ENCODE measurements around the gene SLC39A7.

DNA sequence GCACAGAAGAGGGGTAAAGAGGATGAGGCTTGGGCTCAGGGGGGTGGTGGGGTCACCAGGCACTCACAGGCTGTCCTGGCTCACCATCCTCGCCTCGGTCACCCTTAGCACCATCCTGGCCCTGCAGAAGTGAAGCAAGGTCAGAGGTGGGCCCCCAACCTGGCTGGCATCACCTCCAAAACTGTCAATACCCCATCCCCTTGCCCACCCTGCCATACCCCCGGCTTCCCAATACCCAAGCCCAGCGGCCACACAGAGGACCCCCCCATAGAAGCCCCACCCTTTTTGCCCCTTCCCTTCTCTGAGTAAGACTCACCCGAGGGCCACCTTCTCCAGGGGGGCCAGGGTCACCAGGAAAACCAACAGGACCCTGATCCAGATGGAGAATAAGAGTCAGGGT, 32.0 kb upstream of the SLC39A7 start:
- TF ChIP-seq, protein P1, sequence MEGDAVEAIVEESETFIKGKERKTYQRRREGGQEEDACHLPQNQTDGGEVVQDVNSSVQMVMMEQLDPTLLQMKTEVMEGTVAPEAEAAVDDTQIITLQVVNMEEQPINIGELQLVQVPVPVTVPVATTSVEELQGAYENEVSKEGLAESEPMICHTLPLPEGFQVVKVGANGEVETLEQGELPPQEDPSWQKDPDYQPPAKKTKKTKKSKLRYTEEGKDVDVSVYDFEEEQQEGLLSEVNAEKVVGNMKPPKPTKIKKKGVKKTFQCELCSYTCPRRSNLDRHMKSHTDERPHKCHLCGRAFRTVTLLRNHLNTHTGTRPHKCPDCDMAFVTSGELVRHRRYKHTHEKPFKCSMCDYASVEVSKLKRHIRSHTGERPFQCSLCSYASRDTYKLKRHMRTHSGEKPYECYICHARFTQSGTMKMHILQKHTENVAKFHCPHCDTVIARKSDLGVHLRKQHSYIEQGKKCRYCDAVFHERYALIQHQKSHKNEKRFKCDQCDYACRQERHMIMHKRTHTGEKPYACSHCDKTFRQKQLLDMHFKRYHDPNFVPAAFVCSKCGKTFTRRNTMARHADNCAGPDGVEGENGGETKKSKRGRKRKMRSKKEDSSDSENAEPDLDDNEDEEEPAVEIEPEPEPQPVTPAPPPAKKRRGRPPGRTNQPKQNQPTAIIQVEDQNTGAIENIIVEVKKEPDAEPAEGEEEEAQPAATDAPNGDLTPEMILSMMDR (conservative IDR thresholded peaks at IDR 0.05; ENCODE audit: low read depth, low read length): no peak
- no peak for TF ChIP-seq POLR2A (IDR thresholded peaks at IDR 0.05; ENCODE audit: low read depth, low read length)
- TF ChIP-seq RAD21 (IDR thresholded peaks at IDR 0.05; ENCODE audit: low read length): no peak
- TF ChIP-seq, protein P2, sequence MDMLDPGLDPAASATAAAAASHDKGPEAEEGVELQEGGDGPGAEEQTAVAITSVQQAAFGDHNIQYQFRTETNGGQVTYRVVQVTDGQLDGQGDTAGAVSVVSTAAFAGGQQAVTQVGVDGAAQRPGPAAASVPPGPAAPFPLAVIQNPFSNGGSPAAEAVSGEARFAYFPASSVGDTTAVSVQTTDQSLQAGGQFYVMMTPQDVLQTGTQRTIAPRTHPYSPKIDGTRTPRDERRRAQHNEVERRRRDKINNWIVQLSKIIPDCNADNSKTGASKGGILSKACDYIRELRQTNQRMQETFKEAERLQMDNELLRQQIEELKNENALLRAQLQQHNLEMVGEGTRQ (IDR thresholded peaks at IDR 0.05; ENCODE audit: low read depth, low read length): no peak

Data from IMR-90 (cell line).